Gastroesophageal sphincter (tissue), 4 donors: ENCODE results near the gene IMMP1L. TPM values are rescaled to one million over a fixed set of nuclear protein-coding genes. Genes with fewer than 3 reads are reported as not detected.

ENCODE experiments used
- ATAC-seq: fragments of 150-250 bp; one replicate; pipeline ENCODE4 v1.9.1; 2016; ENCODE audit warnings: mild to moderate bottlenecking, moderate library complexity
- H3K27ac ChIP-seq, 4 donors: fragments of 200-600 bp; sonication (generic) in 3 of 4; 1 replicate in 3 of 4; 2 replicates in 1 of 4; pipeline ENCODE4 v1.5.1; 2016 to 2019
- H3K27me3 ChIP-seq: fragments of 200-600 bp; sonication (generic); one replicate; pipeline ENCODE4 v1.5.1; 2019
- H3K36me3 ChIP-seq, 2 donors: fragments of 200-600 bp; sonication (generic); one replicate each; pipeline ENCODE4 v1.5.1; 2019; ENCODE audit warnings: control low read depth in 1 of 2
- H3K4me1 ChIP-seq, 3 donors: fragments of 200-600 bp; sonication (generic); 1 replicate in 2 of 3; 2 replicates in 1 of 3; pipeline ENCODE4 v1.5.1; 2016 to 2019; ENCODE audit warnings: control low read depth in 2 of 3
- H3K4me3 ChIP-seq, 2 donors: fragments of 200-600 bp; sonication (generic); one replicate each; pipeline ENCODE4 v1.5.1; 2019; ENCODE audit warnings: mild to moderate bottlenecking in 1 of 2, moderate library complexity in 1 of 2
- H3K9me3 ChIP-seq, 3 donors: fragments of 200-600 bp; sonication (generic); one replicate each; pipeline ENCODE4 v1.5.1; 2017 to 2019; ENCODE audit warnings: control low read depth in 2 of 3
- CTCF ChIP-seq, 4 experiments: fragments of 200-600 bp in 2 of 4; fragments of 450-650 bp in 2 of 4; sonication (generic) in 1 of 4; IDR thresholded peaks; one replicate each; pipeline ENCODE4 v1.5.1; 2017 to 2019; ENCODE audit warnings: antibody characterized with exemption in 4 of 4, mild to moderate bottlenecking in 2 of 4, moderate library complexity in 2 of 4
- EP300 ChIP-seq: sonication (generic); formaldehyde crosslinking; IDR thresholded peaks from one replicate; pipeline ENCODE4 v1.6.1; 2017; ENCODE audit warnings: antibody characterized with exemption, mild to moderate bottlenecking
- POLR2A ChIP-seq, 2 donors: fragments of 450-650 bp; IDR thresholded peaks; one replicate each; pipeline ENCODE4 v1.6.1; 2017; ENCODE audit warnings: antibody characterized with exemption in 2 of 2, mild to moderate bottlenecking in 2 of 2, moderate library complexity in 1 of 2
- POLR2AphosphoS5 ChIP-seq: sonication (generic); formaldehyde crosslinking; IDR thresholded peaks from one replicate; pipeline ENCODE4 v1.6.1; 2017; ENCODE audit warnings: antibody characterized with exemption
- WGBS, 2 donors: methylation state at CpG; one replicate each; pipeline ENCODE4 v1.1.5; 2018; ENCODE audit warnings: low coverage in 1 of 2; 5-methylcytosine and 5-hydroxymethylcytosine counted together
- total RNA-seq, 4 donors: library from RNA; depleted of rRNA; stranded (reverse); fragments of >200 nt; gene quantifications; one replicate each; pipeline ENCODE4 v1.1.0, GENCODE V29; 2016

IMMP1L gene
- total RNA-seq, 4 donors from 2014 or later: 3.9 to 38.6 (median 21.2) TPM

- peaks cover 0 to 8% of the 10 kb centered on the region in 2 donors for H3K36me3 ChIP-seq
- 43 to 49% methylated on average over 4 to 5 of the region's 5 CpGs for WGBS, 2 donors
- H3K27me3 ChIP-seq: no peaks in the 10 kb centered on the region
- H3K9me3 ChIP-seq: peaks cover 0 to 16% (median 0%) of the 10 kb centered on the region in 3 donors
- H3K4me3 ChIP-seq: no peak overlapping the region
- ATAC-seq: no peak
- H3K27ac ChIP-seq: no peak overlapping the region
- TF ChIP-seq POLR2A (IDR thresholded peaks at IDR 0.05) (no peak), CTCF (IDR thresholded peaks at IDR 0.05) (peak in 3 of 4 experiments; percentile 20 to 55 (median 25)), POLR2AphosphoS5 (no peak), EP300 (no peak)
- H3K4me1 ChIP-seq: no peaks in the 10 kb centered on the region
Measured at GRCh38 chr11:31397239-31397834, 112.1 kb downstream of the IMMP1L start.

DNA sequence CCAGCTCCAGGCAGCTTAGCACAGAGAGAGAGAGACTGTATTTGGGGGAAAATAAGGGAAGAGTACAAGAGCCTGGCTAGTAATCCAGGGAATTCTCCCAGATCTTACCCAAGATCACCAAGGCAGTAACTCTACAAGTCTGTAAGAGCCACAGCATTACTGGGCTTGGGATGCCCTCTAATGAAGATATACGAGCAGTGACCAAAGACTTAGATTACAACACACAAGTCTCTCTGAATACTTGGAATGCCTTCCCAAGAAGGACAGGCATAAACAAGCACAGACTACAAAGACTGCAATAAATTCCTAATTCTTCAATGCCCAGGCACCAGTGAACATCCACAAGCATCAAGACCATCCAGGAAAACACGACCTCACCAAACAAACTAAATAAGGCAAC, 122.0 kb downstream of the IMMP1L start:
- Histone ChIP-seq H3K36me3 (no peaks in the 10 kb centered on the region), H3K4me1 (no peaks in the 10 kb centered on the region), H3K27me3 (no peaks in the 10 kb centered on the region), H3K9me3 (no peaks in the 10 kb centered on the region), H3K27ac (no peak overlapping the region), H3K4me3 (no peak overlapping the region)
- TF ChIP-seq EP300 (no peak), POLR2A (IDR thresholded peaks at IDR 0.05) (no peak), POLR2AphosphoS5 (no peak), CTCF (IDR thresholded peaks at IDR 0.05) (no peak)
- no peak for ATAC-seq
- 89 to 100% methylated on average over 1 of the region's 2 CpGs for WGBS, 2 donors

DNA sequence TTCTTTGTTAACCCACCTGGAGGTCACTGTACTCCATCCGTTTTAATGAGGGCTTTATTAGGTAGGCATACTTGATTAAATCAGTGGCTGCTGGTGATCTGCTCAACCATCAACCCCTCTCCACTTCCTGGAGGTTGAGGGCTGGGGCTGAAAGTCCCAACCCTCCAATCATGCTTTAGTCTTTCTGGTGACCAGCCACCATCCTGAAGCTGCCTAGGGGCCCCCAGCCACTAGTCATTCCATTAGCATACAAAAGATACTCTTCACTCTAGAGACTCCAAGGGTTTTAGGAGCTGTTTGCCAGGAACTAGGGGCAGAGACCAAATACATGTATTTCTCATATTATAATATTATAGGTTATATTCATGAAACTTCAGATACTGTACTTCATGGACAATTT, 126.3 kb downstream of the IMMP1L start:
- H3K4me1 ChIP-seq: no peaks in the 10 kb centered on the region
- H3K27ac ChIP-seq: no peak overlapping the region
- H3K36me3 ChIP-seq: no peaks in the 10 kb centered on the region
- H3K4me3 ChIP-seq: no peak overlapping the region
- H3K27me3 ChIP-seq: no peaks in the 10 kb centered on the region
- ATAC-seq: no peak
- TF ChIP-seq POLR2A (IDR thresholded peaks at IDR 0.05): no peak
- no peak for TF ChIP-seq EP300
- no peak for TF ChIP-seq POLR2AphosphoS5
- TF ChIP-seq CTCF (IDR thresholded peaks at IDR 0.05): no peak
- 64 to 67% methylated on average over 1 of the region's 1 CpG for WGBS, 2 donors
- no peaks in the 10 kb centered on the region for H3K9me3 ChIP-seq

Other genes starting within 250 kb of the IMMP1L start
- gene DCDC1, start 139.9 kb downstream of the IMMP1L start, total RNA-seq: under 1 TPM in 2 of 4 donors, not detected in 2; 0.13 to 0.35 TPM
- gene DNAJC24, start 139.8 kb downstream of the IMMP1L start, total RNA-seq: 10 to 100 TPM; 17.1 to 25.2 (median 18.6) TPM
- 10 to 100 TPM; 20.6 to 33.8 (median 31.6) TPM for gene ELP4, start 145 bp upstream of the IMMP1L start, total RNA-seq